GM18517 (cell line): ENCODE measurements around the gene FAM76B.

Source experiments
- ATAC-seq: cut with Tn5 transposase; IDR thresholded peaks from one replicate; pipeline ENCODE4 v1.9.1; 2021; ENCODE audit warnings: mild to moderate bottlenecking, moderate library complexity; ENCODE audit not compliant: unreplicated experiment

Gene FAM76B

GRCh38 chr11:95734009-95734572, 55.5 kb downstream of the FAM76B start:
- ATAC-seq = no peak

- no peak for ATAC-seq
Measured at GRCh38 chr11:95732930-95733602, 56.5 kb downstream of the FAM76B start.

GRCh38 chr11:95729462-95729861, 60.1 kb downstream of the FAM76B start:
- no peak for ATAC-seq

GRCh38 chr11:95728790-95729189, 60.8 kb downstream of the FAM76B start:
- ATAC-seq = no peak

DNA sequence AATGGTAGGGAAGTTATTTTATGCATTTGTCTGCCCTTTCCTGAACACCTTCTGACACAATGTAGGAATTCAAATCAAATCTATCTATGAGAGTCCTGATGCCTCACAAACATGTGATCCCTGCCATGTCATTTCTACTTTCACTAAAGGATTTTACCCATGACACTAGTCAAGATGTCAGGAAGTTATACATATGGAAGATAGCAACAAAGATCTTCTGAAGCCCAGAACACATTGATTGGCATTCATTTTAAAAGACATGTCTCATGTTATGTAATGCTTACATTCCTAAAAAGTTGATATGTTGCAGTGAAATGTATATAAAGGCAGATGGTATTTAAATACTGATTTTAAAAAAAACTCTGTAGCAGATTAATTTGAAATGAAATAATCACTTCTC, 61.5 kb downstream of the FAM76B start:
- ATAC-seq = no peak

DNA sequence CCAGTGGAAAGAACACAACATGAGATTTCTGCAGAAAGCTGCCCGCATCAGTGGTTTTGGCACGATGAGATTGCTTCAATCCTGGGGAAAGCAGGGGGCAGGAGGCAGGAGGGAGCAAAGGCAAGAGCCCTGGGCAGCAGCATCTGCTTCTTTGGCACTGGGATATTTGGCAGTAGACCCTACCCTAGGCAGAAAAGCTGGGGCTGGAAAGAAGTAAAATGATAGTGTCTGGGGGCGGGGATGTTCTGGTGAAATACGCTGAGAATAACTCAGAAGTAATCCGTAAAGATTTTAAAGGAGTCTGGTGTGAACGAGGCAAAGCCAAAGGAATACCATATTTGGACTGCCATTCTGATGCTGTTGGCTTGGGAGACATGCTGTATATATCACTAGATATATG, 62.0 kb downstream of the FAM76B start:
- no peak for ATAC-seq

GRCh38 chr11:95727111-95727510, 62.5 kb downstream of the FAM76B start:
- no peak for ATAC-seq

- no peak for ATAC-seq
Measured at GRCh38 chr11:95725196-95725595, 64.4 kb downstream of the FAM76B start.

DNA sequence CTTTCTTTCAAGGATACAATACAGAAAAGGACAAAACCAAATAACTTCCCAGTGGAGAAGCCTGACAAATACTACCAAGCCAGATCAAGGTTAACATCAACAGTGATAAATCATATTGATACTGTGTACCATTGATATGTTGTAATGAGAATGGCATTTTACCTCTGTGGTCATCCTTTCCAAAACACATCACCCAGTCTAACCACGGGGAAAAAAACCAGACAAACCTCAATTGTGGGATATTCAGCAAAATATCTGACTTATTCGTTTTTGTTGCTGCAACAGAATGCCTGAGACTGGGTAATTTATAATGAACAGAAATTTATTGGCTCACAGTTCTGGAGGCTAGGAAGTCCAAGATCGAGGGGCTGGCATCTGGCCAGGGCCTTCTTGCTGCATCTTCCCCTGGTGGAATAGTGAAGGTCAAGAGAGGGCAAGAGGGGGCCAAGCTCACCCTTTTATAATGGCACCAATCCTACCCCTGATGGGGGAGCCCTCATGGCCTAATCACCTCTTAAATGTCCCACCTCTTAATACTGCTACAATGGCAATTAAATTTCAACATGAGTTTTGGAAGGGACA, 66.1 kb downstream of the FAM76B start:
- ATAC-seq = no peak

DNA sequence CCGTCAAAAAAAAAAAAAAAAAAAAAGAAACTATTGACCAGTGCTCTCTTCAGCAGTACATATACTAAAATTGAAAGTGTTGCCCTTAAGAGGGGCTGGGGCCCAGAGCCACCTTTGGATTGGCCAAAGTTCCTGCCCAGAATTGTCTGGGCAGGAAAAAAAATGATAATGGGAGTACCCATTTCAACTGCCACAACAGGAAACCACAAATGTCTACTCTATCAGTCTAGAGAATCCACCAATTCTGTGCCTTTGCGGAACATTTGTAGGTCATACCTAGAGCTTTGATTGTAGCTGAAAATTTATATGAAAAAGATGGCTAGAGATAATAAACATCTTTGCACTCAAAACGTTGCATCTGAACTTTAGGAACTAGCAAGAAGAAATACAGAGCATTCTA, 69.4 kb downstream of the FAM76B start:
- no peak for ATAC-seq
